Adipocyte (in vitro differentiated cells): ENCODE data around the gene NPAS3.

Experiments
- DNase-seq: peaks from one replicate; pipeline ENCODE4 v3.0.0-alpha.2; 2015; ENCODE audit warnings: low read depth
- H3K27me3 ChIP-seq: replicated peaks from 2 replicates; pipeline ENCODE4 v1.7.0; 2013; ENCODE audit warnings: mild to moderate bottlenecking, low read length, moderate library complexity; ENCODE audit not compliant: control insufficient read depth, insufficient read depth
- H3K36me3 ChIP-seq: 2 replicates; pipeline ENCODE4 v1.7.0; 2013; ENCODE audit warnings: low read length, mild to moderate bottlenecking, moderate library complexity; ENCODE audit not compliant: control insufficient read depth, insufficient read depth, severe bottlenecking
- H3K4me1 ChIP-seq: 2 replicates; pipeline ENCODE4 v1.7.0; 2013; ENCODE audit warnings: mild to moderate bottlenecking, low read length, moderate library complexity; ENCODE audit not compliant: control insufficient read depth, insufficient read depth
- H3K4me3 ChIP-seq: 2 replicates; pipeline ENCODE4 v1.7.0; 2013; ENCODE audit warnings: mild to moderate bottlenecking, low read length, moderate library complexity
- H3K9ac ChIP-seq: 2 replicates; pipeline ENCODE4 v1.7.0; 2013; ENCODE audit warnings: mild to moderate bottlenecking, low read length, moderate library complexity
- H3K9me3 ChIP-seq: 2 replicates; pipeline ENCODE4 v1.7.0; 2013; ENCODE audit warnings: mild to moderate bottlenecking, low read length, moderate library complexity; ENCODE audit not compliant: control insufficient read depth

The NPAS3 gene

DNA sequence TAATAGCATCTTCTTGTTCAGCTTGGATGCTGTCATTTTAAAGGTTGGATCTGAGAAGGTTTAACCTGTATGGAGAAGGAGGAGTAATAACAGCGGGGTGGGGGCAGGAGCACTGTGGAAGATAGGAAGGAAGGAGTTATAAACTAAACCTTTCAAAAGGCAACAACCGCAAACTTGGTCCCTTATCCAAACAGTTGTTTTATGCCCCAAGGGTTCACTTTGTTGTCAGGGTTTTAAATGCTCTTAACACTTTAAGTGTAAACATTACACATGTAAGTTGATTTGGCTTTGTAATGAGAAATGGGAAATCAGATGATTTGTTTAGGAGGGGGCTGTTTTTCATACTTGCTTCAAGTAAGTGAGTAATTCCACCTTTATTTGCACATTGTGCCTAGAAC lies 3.0 kb downstream of the NPAS3 start:
- peaks cover 3% of the 10 kb centered on the region for H3K27me3 ChIP-seq
- DNase-seq: no peak
- H3K9ac ChIP-seq: no peak overlapping the region
- peaks cover 10% of the 10 kb centered on the region for H3K4me1 ChIP-seq
- no peaks in the 10 kb centered on the region for H3K9me3 ChIP-seq
- H3K36me3 ChIP-seq: no peaks in the 10 kb centered on the region
- no peak overlapping the region for H3K4me3 ChIP-seq

DNA sequence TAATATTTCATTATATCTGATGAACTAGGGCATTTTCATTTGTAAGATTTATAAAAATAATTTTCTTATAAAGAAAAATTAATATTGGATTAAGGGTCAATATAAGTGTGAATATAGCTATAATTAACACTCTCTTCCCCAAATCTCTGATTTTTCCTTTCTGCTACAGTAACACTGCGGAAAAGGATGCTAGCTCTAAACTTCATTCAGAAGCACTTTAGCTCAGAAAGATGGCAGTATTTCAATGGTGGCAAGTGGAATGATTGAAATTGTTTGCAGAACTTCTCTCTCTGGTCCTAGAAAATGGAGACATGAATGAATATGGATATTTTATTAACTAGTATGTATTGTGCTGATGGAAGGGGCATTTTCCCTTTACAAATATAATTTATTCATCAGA lies 8.4 kb downstream of the NPAS3 start:
- no peaks in the 10 kb centered on the region for H3K27me3 ChIP-seq
- H3K9ac ChIP-seq: no peak overlapping the region
- no peak overlapping the region for H3K4me3 ChIP-seq
- DNase-seq: no peak
- no peaks in the 10 kb centered on the region for H3K4me1 ChIP-seq
- H3K9me3 ChIP-seq: no peaks in the 10 kb centered on the region
- H3K36me3 ChIP-seq: no peaks in the 10 kb centered on the region

DNA sequence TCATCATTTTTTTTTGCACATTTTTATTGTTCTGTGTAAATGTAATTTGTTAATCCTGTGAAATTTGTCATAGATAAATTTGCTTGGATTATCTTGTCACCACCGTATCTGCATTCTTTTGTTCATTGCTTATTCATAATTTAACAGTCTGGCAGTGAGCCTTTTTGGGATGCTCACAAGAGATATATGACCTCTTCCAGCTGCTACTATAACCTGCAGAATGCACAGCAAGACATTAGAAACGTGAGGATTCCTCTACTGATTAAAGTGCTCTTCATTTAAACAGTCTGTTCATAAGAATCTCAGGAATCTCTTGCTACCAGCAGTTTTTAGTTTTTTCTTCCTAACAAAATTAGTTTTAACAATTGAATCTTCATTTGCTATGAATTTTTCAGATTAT lies 9.1 kb downstream of the NPAS3 start:
- DNase-seq: no peak
- Histone ChIP-seq H3K9me3 (no peaks in the 10 kb centered on the region), H3K4me1 (no peaks in the 10 kb centered on the region), H3K36me3 (no peaks in the 10 kb centered on the region), H3K9ac (no peak overlapping the region), H3K4me3 (no peak overlapping the region), H3K27me3 (no peaks in the 10 kb centered on the region)

DNA sequence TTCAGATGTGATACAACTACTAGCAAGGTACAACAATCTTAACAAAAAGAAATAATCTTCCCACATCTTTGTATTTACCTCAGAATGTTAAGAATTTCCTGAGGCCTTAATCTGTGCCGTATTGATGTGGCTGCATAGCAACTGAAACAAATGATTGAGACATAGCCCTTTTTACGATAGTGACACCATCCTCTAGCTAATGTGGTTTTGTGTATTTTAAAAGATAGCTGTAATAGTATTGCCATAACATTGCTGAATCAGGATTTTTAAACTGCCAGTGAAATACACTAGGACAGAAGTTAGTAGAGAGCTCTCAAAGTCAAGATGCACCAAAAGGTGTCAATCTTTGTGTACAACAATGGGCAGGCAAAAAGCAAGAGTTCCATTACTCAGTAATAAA lies 11.9 kb downstream of the NPAS3 start:
- DNase-seq: no peak
- H3K27me3 ChIP-seq: no peaks in the 10 kb centered on the region
- H3K9ac ChIP-seq: no peak overlapping the region
- no peaks in the 10 kb centered on the region for H3K4me1 ChIP-seq
- H3K9me3 ChIP-seq: no peaks in the 10 kb centered on the region
- H3K4me3 ChIP-seq: no peak overlapping the region
- no peaks in the 10 kb centered on the region for H3K36me3 ChIP-seq

DNA sequence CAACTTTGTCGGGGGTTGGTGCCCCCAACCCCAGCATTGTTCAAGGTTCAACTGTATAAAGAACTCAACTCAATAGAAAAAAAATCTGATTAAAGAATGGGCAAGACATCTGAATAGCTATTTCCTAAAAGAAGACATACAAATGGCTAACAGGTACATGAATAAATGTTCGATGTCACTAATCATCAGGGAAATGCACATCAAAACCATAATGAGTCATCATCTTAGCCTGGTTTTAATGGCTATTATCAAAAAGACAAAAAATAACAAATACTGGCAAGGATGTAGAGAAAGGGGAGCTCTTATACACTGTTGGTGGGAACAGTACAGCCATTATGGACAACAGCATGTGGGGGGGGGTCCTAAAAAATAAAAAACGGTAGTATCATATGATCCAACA lies 28.7 kb downstream of the NPAS3 start:
- Histone ChIP-seq H3K4me3 (no peak overlapping the region), H3K27me3 (no peaks in the 10 kb centered on the region), H3K4me1 (peaks cover 10% of the 10 kb centered on the region), H3K9ac (no peak overlapping the region), H3K36me3 (no peaks in the 10 kb centered on the region), H3K9me3 (no peaks in the 10 kb centered on the region)
- no peak for DNase-seq

DNA sequence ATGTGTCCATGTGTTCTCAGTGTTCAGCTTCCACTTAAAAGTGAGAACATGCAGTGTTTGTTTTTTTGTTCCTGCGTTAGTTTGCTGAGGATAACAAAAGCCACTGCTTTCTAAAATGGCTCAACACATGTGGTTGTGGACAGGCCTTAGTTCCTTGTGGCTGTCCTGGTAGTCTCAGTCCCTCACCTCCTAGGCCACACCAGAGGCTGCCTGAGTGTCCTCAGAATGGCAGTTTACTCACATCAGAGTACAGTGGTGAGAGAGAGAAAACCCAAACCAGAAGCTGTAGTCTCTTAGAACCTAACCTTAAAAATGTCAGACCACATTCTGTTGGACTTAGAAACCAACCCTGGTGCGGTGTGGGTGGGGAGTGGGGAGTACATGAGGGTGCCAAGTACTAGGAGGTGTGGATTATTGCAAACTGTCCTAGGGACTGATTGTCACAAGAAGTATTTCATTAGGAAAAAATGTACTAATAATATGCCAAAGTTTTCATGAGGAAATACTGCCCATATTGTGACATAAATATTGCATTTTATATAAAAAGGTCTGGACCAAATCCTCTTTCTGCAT lies 30.4 kb downstream of the NPAS3 start:
- H3K9me3 ChIP-seq: no peaks in the 10 kb centered on the region
- DNase-seq: no peak
- H3K4me3 ChIP-seq: no peak overlapping the region
- no peak overlapping the region for H3K9ac ChIP-seq
- H3K36me3 ChIP-seq: no peaks in the 10 kb centered on the region
- H3K27me3 ChIP-seq: no peaks in the 10 kb centered on the region
- peaks cover 10% of the 10 kb centered on the region for H3K4me1 ChIP-seq

DNA sequence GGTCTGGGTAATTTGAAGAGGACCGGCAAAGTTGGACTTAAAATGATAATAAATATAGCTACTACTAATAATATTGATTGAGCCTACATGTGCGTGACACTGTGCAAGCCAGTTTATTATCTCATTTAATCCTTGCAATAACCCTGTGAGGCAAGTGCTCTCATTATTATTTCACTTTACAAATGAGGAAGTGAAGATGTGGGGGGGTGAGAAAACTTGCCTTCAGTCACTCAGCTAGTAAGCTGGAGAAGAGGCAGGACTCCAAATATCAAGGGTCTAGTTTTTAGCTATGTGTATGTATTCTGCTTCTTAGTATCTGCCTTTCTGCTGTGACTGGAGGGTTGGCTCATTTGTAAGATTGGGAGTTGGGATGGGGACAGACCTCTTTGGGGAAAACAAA lies 39.2 kb downstream of the NPAS3 start:
- no peaks in the 10 kb centered on the region for H3K4me1 ChIP-seq
- H3K9me3 ChIP-seq: no peaks in the 10 kb centered on the region
- no peaks in the 10 kb centered on the region for H3K36me3 ChIP-seq
- H3K4me3 ChIP-seq: no peak overlapping the region
- no peaks in the 10 kb centered on the region for H3K27me3 ChIP-seq
- no peak overlapping the region for H3K9ac ChIP-seq
- DNase-seq: no peak

DNA sequence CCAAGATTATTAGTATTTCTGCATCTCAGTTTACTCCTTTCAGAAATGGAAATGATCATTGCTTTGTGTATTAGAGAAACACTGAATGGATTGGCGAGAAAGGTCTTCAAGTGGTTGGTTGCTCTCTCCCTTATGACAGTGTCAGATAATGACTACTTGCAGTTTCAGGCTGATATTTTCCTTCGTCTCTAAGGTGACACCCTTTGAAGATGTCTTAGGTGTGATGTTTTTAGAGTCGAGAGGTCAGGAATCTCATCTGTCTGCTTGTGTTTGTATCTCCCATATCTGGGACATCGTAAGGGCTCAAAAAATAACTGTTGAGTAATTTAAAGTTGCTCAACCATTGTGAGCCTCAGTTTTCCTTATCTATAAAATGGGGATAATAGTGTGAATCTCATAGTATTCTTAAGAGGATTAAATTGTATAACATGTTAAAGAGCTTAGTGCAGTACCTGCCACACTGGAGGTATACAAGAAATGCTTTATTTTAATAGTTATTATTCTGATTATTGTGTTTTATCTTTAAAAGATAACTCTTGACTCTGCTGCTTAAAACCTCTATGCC lies 40.1 kb downstream of the NPAS3 start:
- no peak for DNase-seq
- Histone ChIP-seq H3K4me1 (no peaks in the 10 kb centered on the region), H3K9ac (no peak overlapping the region), H3K27me3 (no peaks in the 10 kb centered on the region), H3K36me3 (no peaks in the 10 kb centered on the region), H3K9me3 (no peaks in the 10 kb centered on the region), H3K4me3 (no peak overlapping the region)

DNA sequence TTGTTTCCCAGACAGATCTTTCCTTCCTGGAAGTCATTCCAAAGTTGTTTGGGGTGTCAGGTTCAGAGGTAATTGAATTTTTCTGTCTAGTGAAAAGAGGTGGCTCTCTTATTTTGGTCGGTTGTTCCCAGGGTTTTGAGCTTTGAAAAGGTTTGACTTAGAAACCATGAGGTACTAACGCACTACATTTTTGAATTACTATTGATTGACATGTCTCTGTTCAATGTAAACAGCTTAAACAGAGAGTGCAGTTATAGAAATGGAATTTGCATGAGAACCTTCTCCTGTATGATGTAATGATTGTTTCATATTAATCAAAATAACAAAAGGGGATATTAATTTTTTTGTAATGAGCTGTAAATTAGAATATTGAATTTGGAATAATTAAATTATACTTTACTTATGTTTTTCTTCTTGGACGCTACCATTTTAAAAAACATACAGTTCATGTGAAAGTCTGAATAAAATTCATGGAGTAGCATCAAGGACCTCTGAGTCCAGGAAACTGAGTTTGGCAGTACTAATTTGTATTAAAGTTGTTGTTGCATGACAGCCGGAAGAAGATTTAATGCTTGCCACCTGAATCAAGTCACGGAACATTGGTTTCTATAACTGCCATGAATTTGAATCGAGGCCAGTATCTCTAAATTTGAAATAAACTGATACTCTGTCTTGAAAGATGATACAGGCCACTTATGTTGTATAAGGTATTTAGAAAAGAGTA lies 41.7 kb downstream of the NPAS3 start:
- H3K36me3 ChIP-seq: no peaks in the 10 kb centered on the region
- no peak overlapping the region for H3K9ac ChIP-seq
- H3K4me3 ChIP-seq: no peak overlapping the region
- no peaks in the 10 kb centered on the region for H3K9me3 ChIP-seq
- no peak for DNase-seq
- no peaks in the 10 kb centered on the region for H3K4me1 ChIP-seq
- H3K27me3 ChIP-seq: no peaks in the 10 kb centered on the region

DNA sequence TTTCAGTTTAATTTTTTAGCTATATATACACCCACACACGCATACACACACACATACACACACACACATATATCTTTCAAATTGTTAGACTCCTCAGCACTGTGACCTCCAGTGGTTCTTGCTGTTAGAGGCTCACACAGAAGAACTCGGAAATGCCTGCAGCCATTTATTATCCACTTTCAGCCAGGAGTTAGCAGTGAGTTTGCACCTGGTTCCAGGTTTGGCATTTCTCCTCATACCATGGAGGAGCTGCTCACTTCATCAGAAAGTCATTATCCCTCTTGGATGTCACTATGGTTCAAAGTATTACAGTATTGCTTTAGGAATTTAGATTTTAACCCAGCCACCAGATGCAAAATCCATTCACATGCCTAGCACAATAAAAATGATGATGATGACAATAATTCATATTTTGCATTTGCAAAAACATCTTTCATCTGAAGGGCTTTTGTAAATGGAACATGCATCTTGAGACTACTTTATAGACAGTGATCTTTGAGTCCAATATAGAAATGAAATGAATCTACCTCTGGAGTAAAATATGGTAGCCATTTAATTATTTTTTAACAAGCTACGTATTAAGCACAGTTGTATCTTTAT lies 42.3 kb downstream of the NPAS3 start:
- no peak overlapping the region for H3K9ac ChIP-seq
- no peaks in the 10 kb centered on the region for H3K27me3 ChIP-seq
- H3K4me1 ChIP-seq: no peaks in the 10 kb centered on the region
- DNase-seq: no peak
- H3K36me3 ChIP-seq: no peaks in the 10 kb centered on the region
- no peaks in the 10 kb centered on the region for H3K9me3 ChIP-seq
- H3K4me3 ChIP-seq: no peak overlapping the region

DNA sequence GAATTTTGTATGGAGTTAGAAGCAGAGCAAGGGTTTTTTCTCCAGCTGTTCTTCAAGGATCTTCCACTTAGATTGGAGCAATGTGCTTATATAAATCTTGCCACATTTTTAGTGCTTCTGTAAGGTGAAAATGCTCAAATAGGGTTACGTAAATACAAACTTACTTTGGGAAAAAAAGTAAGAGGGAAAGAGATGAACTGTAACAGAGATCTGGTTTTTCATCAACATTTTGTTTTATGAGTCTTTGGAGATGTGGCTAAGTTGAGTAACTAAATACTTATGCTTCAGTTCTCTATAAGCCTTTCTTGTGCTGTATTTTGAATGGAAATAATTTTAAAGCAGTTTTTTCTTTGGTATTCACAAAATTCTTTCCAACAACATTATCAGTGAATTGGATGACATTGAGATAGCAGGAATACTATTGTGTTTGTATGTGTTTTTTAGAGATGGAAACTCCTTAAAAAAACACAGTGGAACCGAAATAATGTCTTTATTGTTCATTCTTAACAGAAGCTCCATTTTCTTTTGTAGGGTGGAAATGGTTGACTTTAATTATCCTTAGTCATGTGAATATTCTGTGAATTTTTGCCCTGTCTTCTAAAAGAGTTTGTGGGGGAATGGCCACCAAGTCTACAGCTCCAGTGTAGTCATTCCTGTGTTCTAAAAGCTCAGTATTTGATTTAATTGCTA lies 45.7 kb downstream of the NPAS3 start:
- no peaks in the 10 kb centered on the region for H3K36me3 ChIP-seq
- no peaks in the 10 kb centered on the region for H3K9me3 ChIP-seq
- no peaks in the 10 kb centered on the region for H3K27me3 ChIP-seq
- DNase-seq: no peak
- H3K9ac ChIP-seq: no peak overlapping the region
- no peak overlapping the region for H3K4me3 ChIP-seq
- no peaks in the 10 kb centered on the region for H3K4me1 ChIP-seq
